A673 (cell line): ENCODE data around the gene ELFN2. TPM values are rescaled to one million over a fixed set of nuclear protein-coding genes. Genes with fewer than 3 reads are reported as not detected.

Experiments
- BruUV-seq: library from RNA; stranded (reverse); fragments of 400-500 nt; replicated peaks from 2 replicates; lab custom pipeline; 2021; lab: Mats Ljungman, UMichigan
- CTCF ChIA-PET: fragments of 300-600 bp; sonication (Branson Sonifier 250); formaldehyde crosslinking; loops from one replicate; lab custom pipeline; 2022; ENCODE audit warnings: antibody characterized with exemption; lab: Charles Lee
- POLR2A ChIA-PET: fragments of 300-600 bp; sonication (Branson Sonifier 250); formaldehyde crosslinking; loops from one replicate; lab custom pipeline; 2022; ENCODE audit warnings: antibody characterized with exemption; ENCODE audit not compliant: low non-redundant PET; lab: Charles Lee
- DNase-seq: peaks from one replicate; pipeline ENCODE4 v3.0.0-alpha.2; 2015; ENCODE audit warnings: low spot score
- H3K27ac ChIP-seq: fragments of 200-600 bp; sonication (generic); 2 replicates; pipeline ENCODE4 v1.5.1; 2016; ENCODE audit warnings: mixed run types, low read depth, mild to moderate bottlenecking, mixed read lengths, antibody characterized with exemption, low read length; ENCODE audit not compliant: poor library complexity, severe bottlenecking
- H3K27me3 ChIP-seq: fragments of 200-600 bp; sonication (generic); replicated peaks from 2 replicates; pipeline ENCODE4 v1.6.1; 2017; ENCODE audit warnings: mixed run types, low read depth, mild to moderate bottlenecking, mixed read lengths, antibody characterized with exemption, low read length; ENCODE audit not compliant: insufficient read depth, poor library complexity
- H3K36me3 ChIP-seq: fragments of 200-600 bp; sonication (generic); 2 replicates; pipeline ENCODE4 v1.6.1; 2016; ENCODE audit warnings: mixed run types, mild to moderate bottlenecking, mixed read lengths, antibody characterized with exemption, low read length; ENCODE audit not compliant: insufficient read depth, poor library complexity, severe bottlenecking
- H3K4me1 ChIP-seq: fragments of 200-600 bp; sonication (generic); 2 replicates; pipeline ENCODE4 v1.6.1; 2017; ENCODE audit warnings: mixed run types, mild to moderate bottlenecking, mixed read lengths, antibody characterized with exemption, low read length; ENCODE audit not compliant: insufficient read depth, poor library complexity, severe bottlenecking
- H3K4me3 ChIP-seq: fragments of 200-600 bp; sonication (generic); 2 replicates; pipeline ENCODE4 v1.5.1; 2016; ENCODE audit warnings: low read depth, mixed run types, mild to moderate bottlenecking, mixed read lengths, low read length; ENCODE audit not compliant: poor library complexity, severe bottlenecking
- H3K9me3 ChIP-seq: fragments of 200-600 bp; sonication (generic); 2 replicates; pipeline ENCODE4 v1.6.1; 2016; ENCODE audit warnings: mixed run types, low read depth, mild to moderate bottlenecking, mixed read lengths, antibody characterized with exemption, low read length; ENCODE audit not compliant: poor library complexity, severe bottlenecking
- EZH2 ChIP-seq: fragments of 200-600 bp; sonication (generic); IDR thresholded peaks from 2 replicates; pipeline ENCODE4 v1.6.1; 2017; ENCODE audit warnings: borderline replicate concordance, low read depth, mild to moderate bottlenecking, mixed read lengths, antibody characterized with exemption, low read length; ENCODE audit not compliant: poor library complexity, severe bottlenecking
- intact Hi-C: fragments of 100-400 bp; cut with micrococcal nuclease; formaldehyde crosslinking; loops from one replicate; pipeline ENCODE4 v1.10.0; 2022; ENCODE audit not compliant: unreplicated experiment
- total RNA-seq: library from RNA; stranded (reverse); gene quantifications from 2 replicates; pipeline ENCODE4 v1.2.3, GENCODE V29; 2021
- TF ChIP-seq, protein P1 (sequence below): fragments of 300-800, 200-600 bp; sonication (generic); conservative IDR thresholded peaks from 2 replicates; pipeline ENCODE4 v1.5.1; 2017; ENCODE audit warnings: low read depth, mild to moderate bottlenecking, antibody characterized with exemption, low read length, moderate library complexity, mixed read lengths

ELFN2 gene
- total RNA-seq, 1 experiment from 2014 or later, result not detected

DNA sequence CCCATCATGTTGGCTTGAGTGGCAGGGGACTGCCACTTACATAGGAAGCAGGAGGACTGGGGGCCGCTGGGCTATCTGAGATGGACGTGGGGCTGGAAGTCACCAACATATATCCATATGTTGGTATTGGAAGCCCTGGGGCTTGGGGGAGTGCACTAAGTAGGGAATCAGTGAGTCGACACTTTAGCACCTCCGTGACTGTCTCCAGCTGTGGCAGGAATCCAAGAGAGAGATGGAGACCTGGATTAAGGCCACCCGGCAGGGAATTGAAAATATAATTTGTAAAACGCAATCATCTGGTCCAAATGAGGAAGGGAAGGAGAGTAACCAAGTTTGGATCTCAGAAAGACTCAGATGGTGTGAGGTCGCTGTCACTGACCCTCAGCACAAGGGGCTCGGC is 68.4 kb downstream of the ELFN2 start:
- no peak for DNase-seq
- no TSS peak for BruUV-seq
- ChIA-PET POLR2A (no interaction called here), CTCF (no interaction called here)
- Histone ChIP-seq H3K4me3 (no peak overlapping the region), H3K4me1 (no peaks in the 10 kb centered on the region), H3K9me3 (no peaks in the 10 kb centered on the region), H3K27me3 (no peaks in the 10 kb centered on the region), H3K27ac (no peak overlapping the region), H3K36me3 (no peaks in the 10 kb centered on the region)
- intact Hi-C loops, result no loop called here
- no peak for TF ChIP-seq EZH2
- TF ChIP-seq, protein P1, sequence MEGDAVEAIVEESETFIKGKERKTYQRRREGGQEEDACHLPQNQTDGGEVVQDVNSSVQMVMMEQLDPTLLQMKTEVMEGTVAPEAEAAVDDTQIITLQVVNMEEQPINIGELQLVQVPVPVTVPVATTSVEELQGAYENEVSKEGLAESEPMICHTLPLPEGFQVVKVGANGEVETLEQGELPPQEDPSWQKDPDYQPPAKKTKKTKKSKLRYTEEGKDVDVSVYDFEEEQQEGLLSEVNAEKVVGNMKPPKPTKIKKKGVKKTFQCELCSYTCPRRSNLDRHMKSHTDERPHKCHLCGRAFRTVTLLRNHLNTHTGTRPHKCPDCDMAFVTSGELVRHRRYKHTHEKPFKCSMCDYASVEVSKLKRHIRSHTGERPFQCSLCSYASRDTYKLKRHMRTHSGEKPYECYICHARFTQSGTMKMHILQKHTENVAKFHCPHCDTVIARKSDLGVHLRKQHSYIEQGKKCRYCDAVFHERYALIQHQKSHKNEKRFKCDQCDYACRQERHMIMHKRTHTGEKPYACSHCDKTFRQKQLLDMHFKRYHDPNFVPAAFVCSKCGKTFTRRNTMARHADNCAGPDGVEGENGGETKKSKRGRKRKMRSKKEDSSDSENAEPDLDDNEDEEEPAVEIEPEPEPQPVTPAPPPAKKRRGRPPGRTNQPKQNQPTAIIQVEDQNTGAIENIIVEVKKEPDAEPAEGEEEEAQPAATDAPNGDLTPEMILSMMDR, result no peak

DNA sequence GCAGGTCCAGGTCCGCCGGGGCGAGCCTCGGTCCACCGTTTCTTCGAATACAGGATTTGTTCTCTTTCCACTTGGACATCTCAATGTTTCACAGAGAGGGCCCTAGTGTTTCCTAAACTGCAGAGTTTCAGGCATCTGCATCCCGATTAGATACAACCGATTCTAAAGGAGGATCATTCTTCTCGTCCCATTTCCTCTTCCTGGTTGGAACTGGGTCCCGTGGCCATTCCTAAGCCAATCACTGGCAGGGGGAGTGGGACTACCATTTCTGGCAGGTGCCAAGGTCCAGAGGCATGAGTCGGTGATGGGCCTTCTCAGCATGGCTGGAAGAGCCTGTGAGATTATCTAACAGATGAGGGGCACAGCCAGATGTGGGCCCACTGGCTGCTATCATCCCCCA is 68.9 kb downstream of the ELFN2 start:
- no peaks in the 10 kb centered on the region for H3K4me1 ChIP-seq
- no peak overlapping the region for H3K4me3 ChIP-seq
- no peak for TF ChIP-seq EZH2
- TF ChIP-seq, protein P1, result no peak
- no peaks in the 10 kb centered on the region for H3K9me3 ChIP-seq
- DNase-seq, result no peak
- no peak overlapping the region for H3K27ac ChIP-seq
- intact Hi-C loops, result no loop called here
- CTCF ChIA-PET, result no interaction called here
- no peaks in the 10 kb centered on the region for H3K27me3 ChIP-seq
- POLR2A ChIA-PET, result no interaction called here
- H3K36me3 ChIP-seq, result no peaks in the 10 kb centered on the region
- BruUV-seq, result no TSS peak

DNA sequence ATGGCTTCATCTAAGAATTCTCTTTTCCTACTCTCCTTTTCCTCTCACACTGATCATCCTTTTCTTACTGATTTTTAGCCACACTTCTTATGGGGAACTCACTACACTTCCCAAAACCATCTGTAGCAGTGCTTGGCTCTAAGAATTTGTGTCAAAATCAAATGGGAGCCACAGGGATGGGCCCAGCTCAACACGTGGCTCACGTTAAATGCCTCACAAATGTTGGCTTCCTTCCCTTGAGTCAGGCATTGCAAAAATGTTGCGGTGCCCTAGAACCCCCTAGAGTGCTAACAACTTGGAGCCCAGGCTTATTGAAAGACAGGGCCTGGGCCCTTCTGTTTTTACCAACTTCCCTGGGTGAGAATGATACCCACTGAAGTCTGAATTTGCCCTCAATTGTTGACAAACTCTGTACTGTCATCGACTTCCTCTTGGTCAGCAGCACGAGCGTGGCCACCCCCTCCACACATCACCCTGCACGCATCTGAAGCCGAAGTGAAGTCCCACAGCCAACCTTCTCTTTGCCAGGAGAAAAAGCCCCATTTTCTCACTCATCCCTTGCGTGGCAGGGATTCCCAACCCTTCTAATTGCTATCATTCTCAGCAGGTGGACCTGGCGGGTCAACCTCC is 69.7 kb downstream of the ELFN2 start:
- Histone ChIP-seq H3K27ac (no peak overlapping the region), H3K4me3 (no peak overlapping the region), H3K9me3 (no peaks in the 10 kb centered on the region), H3K27me3 (no peaks in the 10 kb centered on the region), H3K36me3 (no peaks in the 10 kb centered on the region), H3K4me1 (no peaks in the 10 kb centered on the region)
- CTCF ChIA-PET, result no interaction called here
- TF ChIP-seq, protein P1, result no peak
- no peak for TF ChIP-seq EZH2
- no TSS peak for BruUV-seq
- no peak for DNase-seq
- intact Hi-C loops, result no loop called here
- POLR2A ChIA-PET, result no interaction called here
